Omental fat pad (tissue), 4 donors: Measurements from ENCODE around the gene TTF2. TPM values are rescaled to one million over a fixed set of nuclear protein-coding genes. Genes with fewer than 3 reads are reported as not detected.

Experiments
- ATAC-seq: fragments of 150-250 bp; one replicate; pipeline ENCODE4 v1.9.1; 2016; ENCODE audit warnings: mild to moderate bottlenecking, moderate library complexity; ENCODE audit not compliant: low FRiP score
- DNase-seq: peaks from one replicate; pipeline ENCODE4 v3.0.0-alpha.2; 2019; ENCODE audit warnings: low spot score
- CTCF ChIP-seq, 3 donors: fragments of 450-650 bp; IDR thresholded peaks; one replicate each; pipeline ENCODE4 v1.5.1; 2016 to 2017; ENCODE audit warnings: antibody characterized with exemption in 3 of 3, mild to moderate bottlenecking in 3 of 3, moderate library complexity in 2 of 3
- total RNA-seq, 4 donors: library from RNA; depleted of rRNA; stranded (reverse); fragments of >200 nt; gene quantifications; one replicate each; pipeline ENCODE4 v1.1.0, GENCODE V29; 2016

TTF2 gene
- total RNA-seq, 4 donors from 2014 or later = 9.0 to 16.9 (median 13.8) TPM

- DNase-seq (no peak), ATAC-seq (no peak)
- TF ChIP-seq CTCF (IDR thresholded peaks at IDR 0.05) = no peak
Measured at GRCh38 chr1:117068580-117068979, 8.5 kb downstream of the TTF2 start.

- no peak for ATAC-seq
- DNase-seq = no peak
- TF ChIP-seq CTCF (IDR thresholded peaks at IDR 0.05) = no peak
Measured at GRCh38 chr1:117069220-117069844, 9.2 kb downstream of the TTF2 start.

GRCh38 chr1:117070124-117070523 is 10.0 kb downstream of the TTF2 start:
- no peak for TF ChIP-seq CTCF (IDR thresholded peaks at IDR 0.05)

GRCh38 chr1:117076648-117077047 is 16.5 kb downstream of the TTF2 start:
- ATAC-seq (no peak), DNase-seq (no peak)
- no peak for TF ChIP-seq CTCF (IDR thresholded peaks at IDR 0.05)

More at GRCh38 chr1:117070124-117070523, 10.0 kb downstream of the TTF2 start:
- DNase-seq (no peak), ATAC-seq (no peak)

- peak; percentile 71 for ATAC-seq
- DNase-seq = no peak
- TF ChIP-seq CTCF (IDR thresholded peaks at IDR 0.05) = no peak
Measured at GRCh38 chr1:117077267-117077666, 17.1 kb downstream of the TTF2 start.

- no peak for DNase-seq
- no peak for ATAC-seq
- TF ChIP-seq CTCF (IDR thresholded peaks at IDR 0.05) = no peak
Measured at GRCh38 chr1:117079737-117080136, 19.6 kb downstream of the TTF2 start.

GRCh38 chr1:117084231-117084630 is 24.1 kb downstream of the TTF2 start:
- DNase-seq = no peak
- TF ChIP-seq CTCF (IDR thresholded peaks at IDR 0.05) = no peak
- no peak for ATAC-seq
